OCI-LY3 (cell line): ENCODE measurements around the gene RASA1.

ENCODE experiments used
- H2AFZ ChIP-seq: fragments of 200-600, 300-600 bp; shearing (Covaris generic); 2 replicates; pipeline ENCODE4 v1.6.0; 2014; ENCODE audit warnings: antibody characterized with exemption, low read depth, low read length
- H3K27ac ChIP-seq: fragments of 200-600, 300-600 bp; sonication (generic); 2 replicates; pipeline ENCODE4 v1.5.1; 2014; ENCODE audit warnings: mild to moderate bottlenecking, low read length, moderate library complexity, mixed read lengths
- H3K27me3 ChIP-seq: fragments of 200-600, 300-600 bp; sonication (generic); 2 replicates; pipeline ENCODE4 v1.6.1; 2014; ENCODE audit warnings: low read depth, low read length, mixed read lengths
- H3K36me3 ChIP-seq: fragments of 200-600, 300-600 bp; sonication (generic); replicated peaks from 2 replicates; pipeline ENCODE3; 2014; ENCODE audit warnings: low read depth, low read length, mixed read lengths
- H3K4me1 ChIP-seq: fragments of 300-600, 200-600 bp; sonication (generic); 2 replicates; pipeline ENCODE4 v1.6.1; 2014; ENCODE audit warnings: low read length, mixed read lengths
- H3K4me2 ChIP-seq: fragments of 200-600, 300-600 bp; sonication (generic); 2 replicates; pipeline ENCODE4 v1.6.1; 2014; ENCODE audit warnings: low read length, mixed read lengths
- H3K4me3 ChIP-seq: fragments of 300-600, 200-600 bp; sonication (generic); 2 replicates; pipeline ENCODE4 v1.5.1; 2014; ENCODE audit warnings: antibody characterized with exemption, mild to moderate bottlenecking, low read length, moderate library complexity
- H3K79me2 ChIP-seq: fragments of 300-600, 200-600 bp; shearing (Covaris generic); 2 replicates; pipeline ENCODE4 v1.6.1; 2014; ENCODE audit warnings: mild to moderate bottlenecking, low read length, mixed read lengths
- H3K9ac ChIP-seq: fragments of 300-600, 200-600 bp; shearing (Covaris generic); 2 replicates; pipeline ENCODE4 v1.6.0; 2014; ENCODE audit warnings: mild to moderate bottlenecking, low read length, moderate library complexity
- H3K9me3 ChIP-seq: fragments of 200-600, 300-600 bp; shearing (Covaris generic); 2 replicates; pipeline ENCODE4 v1.6.1; 2014; ENCODE audit warnings: low read length, mixed read lengths; ENCODE audit not compliant: insufficient read depth
- H4K20me1 ChIP-seq: fragments of 200-600, 300-600 bp; sonication (generic); 2 replicates; pipeline ENCODE4 v1.6.1; 2016; ENCODE audit warnings: low read length, mixed read lengths; ENCODE audit not compliant: insufficient read depth
- CTCF ChIP-seq: fragments of 200-600, 300-600 bp; sonication (generic); IDR thresholded peaks from 2 replicates; pipeline ENCODE4 v1.5.1; 2014; ENCODE audit warnings: antibody characterized with exemption, low read length, low read depth
- EZH2phosphoT487 ChIP-seq: fragments of 200-600 bp; shearing (Covaris generic); IDR thresholded peaks from 2 replicates; pipeline ENCODE4 v1.6.1; 2018; ENCODE audit warnings: antibody characterized with exemption, mixed run types, low read depth

The RASA1 gene

GRCh38 chr5:87413343-87413645, 145.6 kb downstream of the RASA1 start:
- Histone ChIP-seq H3K36me3 (peaks cover 16% of the 10 kb centered on the region), H3K79me2 (peaks cover 25% of the 10 kb centered on the region), H3K9ac (peak overlapping the region; percentile 67), H3K4me3 (peak overlapping the region; percentile 98), H4K20me1 (no peaks in the 10 kb centered on the region), H3K4me2 (peak overlapping the region; percentile 67), H3K4me1 (peaks cover 6% of the 10 kb centered on the region; the same call in 1 of the 2 replicates), H3K27ac (no peak overlapping the region), H2AFZ (peak overlapping the region; percentile 88), H3K9me3 (no peaks in the 10 kb centered on the region), H3K27me3 (no peaks in the 10 kb centered on the region)
- TF ChIP-seq CTCF (no peak), EZH2phosphoT487 (no peak)

- TF ChIP-seq CTCF (no peak), EZH2phosphoT487 (no peak)
- H3K9ac ChIP-seq, result no peak overlapping the region
- H4K20me1 ChIP-seq, result no peaks in the 10 kb centered on the region
- no peak overlapping the region for H2AFZ ChIP-seq
- H3K9me3 ChIP-seq, result no peaks in the 10 kb centered on the region
- H3K4me1 ChIP-seq, result no peaks in the 10 kb centered on the region
- no peaks in the 10 kb centered on the region for H3K79me2 ChIP-seq
- no peak overlapping the region for H3K4me2 ChIP-seq
- no peak overlapping the region for H3K27ac ChIP-seq
- H3K4me3 ChIP-seq, result no peak overlapping the region
- H3K36me3 ChIP-seq, result no peaks in the 10 kb centered on the region
- no peaks in the 10 kb centered on the region for H3K27me3 ChIP-seq
Measured at GRCh38 chr5:87418506-87418905, 150.8 kb downstream of the RASA1 start.

- Histone ChIP-seq H3K9ac (no peak overlapping the region), H3K27me3 (no peaks in the 10 kb centered on the region), H3K36me3 (no peaks in the 10 kb centered on the region), H3K4me3 (no peak overlapping the region), H3K4me1 (no peaks in the 10 kb centered on the region), H2AFZ (no peak overlapping the region), H3K79me2 (no peaks in the 10 kb centered on the region), H3K4me2 (no peak overlapping the region), H4K20me1 (no peaks in the 10 kb centered on the region), H3K27ac (no peak overlapping the region), H3K9me3 (no peaks in the 10 kb centered on the region)
- TF ChIP-seq EZH2phosphoT487 (no peak), CTCF (no peak)
Measured at GRCh38 chr5:87421307-87421706, 153.6 kb downstream of the RASA1 start.

- Histone ChIP-seq H3K4me2 (no peak overlapping the region), H3K4me1 (no peaks in the 10 kb centered on the region), H3K9ac (no peak overlapping the region), H3K27me3 (no peaks in the 10 kb centered on the region), H4K20me1 (no peaks in the 10 kb centered on the region), H3K36me3 (no peaks in the 10 kb centered on the region), H3K79me2 (no peaks in the 10 kb centered on the region), H2AFZ (no peak overlapping the region), H3K9me3 (no peaks in the 10 kb centered on the region), H3K27ac (no peak overlapping the region), H3K4me3 (no peak overlapping the region)
- TF ChIP-seq EZH2phosphoT487 (no peak), CTCF (no peak)
Measured at GRCh38 chr5:87423755-87424154, 156.1 kb downstream of the RASA1 start.
